Left cardiac atrium (tissue), 4 donors: ENCODE data around the gene SLC9A3. TPM values are rescaled to one million over a fixed set of nuclear protein-coding genes. Genes with fewer than 3 reads are reported as not detected.
A peak's percentile ranks its signal among the peaks of the same experiment; 100 is the strongest.

Experiments used
- ATAC-seq, 2 donors: fragments of 200-7000 bp; cut with Tn5 transposase; one replicate each; pipeline ENCODE4 v1.9.1; 2020; ENCODE audit warnings: mild to moderate bottlenecking in 2 of 2, moderate library complexity in 2 of 2
- DNase-seq: peaks from one replicate; pipeline ENCODE4 v3.0.0-alpha.2; 2020
- intact Hi-C, 2 donors: fragments of 100-400 bp; cut with DNase I; formaldehyde crosslinking; loops; one replicate each; pipeline versions ENCODE4 v1.14.1 to v1.15.1; 2022 to 2023
- total RNA-seq, 2 donors: library from RNA; stranded (reverse); fragmentation: NEBNext Ultra II Directional; extraction: Animal tissue kit (Norgen Biotek cat#: 25700); gene quantifications; one replicate each; pipeline ENCODE4 v1.2.1, GENCODE V29; 2021
- donor health status: DM: no; HTN: yes; CAD: no.
- donor health status: DM: no; HTN: yes; CAD: no; lungs with severe emphysema.
- donor health status: DM: yes; HTN: yes; CAD: no.
- donor health status: Dilated cardiomyopathy.

Gene SLC9A3
- total RNA-seq, 2 donors from 2014 or later, result 0.77 to 0.99 TPM

DNA sequence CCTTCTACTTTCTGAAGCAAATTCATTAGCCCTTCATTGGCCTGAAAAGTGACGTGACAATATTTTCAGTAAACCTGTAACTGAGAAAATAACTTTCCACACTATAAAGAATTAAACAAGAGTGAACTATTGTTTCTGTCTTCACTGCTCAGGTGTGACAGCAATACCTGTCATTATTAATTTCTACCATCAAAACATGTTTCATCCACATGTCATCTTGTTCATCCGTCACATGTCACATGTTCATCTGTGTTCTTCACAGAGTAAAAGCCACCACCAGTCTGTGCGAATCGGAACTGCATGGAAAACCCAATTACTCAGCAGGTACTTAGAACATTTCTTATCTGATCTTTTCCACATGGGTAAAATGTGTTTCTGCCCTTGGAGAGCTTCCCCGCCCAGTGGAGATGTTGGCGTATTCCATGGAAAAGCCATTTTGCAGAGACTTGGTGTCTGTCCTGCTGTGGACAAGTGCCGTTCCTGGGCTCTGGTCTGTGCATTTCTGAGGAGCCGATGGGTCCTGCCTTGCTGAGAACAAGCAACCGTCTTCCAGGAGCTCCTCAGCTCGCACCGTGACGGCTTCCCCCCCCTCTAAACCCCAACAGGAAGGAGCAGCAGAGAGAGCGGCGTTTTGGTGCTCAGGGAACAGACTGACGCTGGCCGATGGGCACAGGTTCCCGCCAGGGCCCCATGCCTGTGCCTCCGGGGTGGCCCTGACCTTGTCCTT lies 91.9 kb downstream of the SLC9A3 start:
- intact Hi-C loops, result loop anchor here in 1 of 2 donors (10.0 kb wide), 1 partner anchor 118 kb away; no protein-coding TSS in a partner anchor
- no peak for DNase-seq
- ATAC-seq, result no peak

- intact Hi-C loops, result loop anchor here in 1 of 2 donors (10.0 kb wide), 1 partner anchor 117 kb away; no protein-coding TSS in a partner anchor
- no peak for DNase-seq
- ATAC-seq, result no peak
Measured at GRCh38 chr5:431711-432050, 92.6 kb downstream of the SLC9A3 start.

DNA sequence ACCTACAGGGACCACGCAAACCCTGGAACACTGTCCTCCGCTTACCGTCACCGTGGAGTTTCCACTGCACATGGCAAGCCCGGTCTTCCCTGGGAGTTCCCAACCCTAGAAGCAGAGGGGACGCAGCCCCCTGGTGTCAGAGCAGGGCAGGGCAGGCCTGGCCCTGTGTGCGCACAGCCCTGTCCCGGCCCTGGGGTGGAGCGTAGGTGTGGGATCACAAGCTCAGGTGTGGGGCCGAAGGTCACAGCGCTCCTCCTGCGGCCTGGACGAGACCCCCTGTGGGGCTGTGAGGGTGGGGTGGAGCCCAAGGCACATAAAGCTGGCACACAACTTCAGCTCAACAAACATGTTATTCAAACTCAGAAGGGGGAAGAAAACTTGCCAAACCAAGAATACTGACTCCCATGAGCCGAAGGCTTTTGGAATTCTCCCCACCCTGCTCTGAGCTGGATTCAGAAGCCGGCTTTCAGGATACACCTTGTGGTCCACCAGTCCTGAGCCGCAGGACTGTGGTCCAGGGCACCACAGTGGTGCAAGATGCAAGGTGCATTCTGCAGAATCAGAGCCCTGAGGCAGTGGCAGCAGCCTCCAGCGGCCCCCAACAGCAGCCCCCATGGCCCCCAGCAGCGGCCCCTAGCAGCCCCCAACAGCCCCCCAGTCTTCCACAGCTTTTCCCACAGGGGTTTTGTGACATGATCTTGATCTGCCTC lies 93.1 kb downstream of the SLC9A3 start:
- intact Hi-C loops, result loop anchor here in 1 of 2 donors (10.0 kb wide), 1 partner anchor 116 kb away; no protein-coding TSS in a partner anchor
- ATAC-seq, result peak; percentile 66 to 74
- no peak for DNase-seq

- no peak for ATAC-seq
- no peak for DNase-seq
- intact Hi-C loops, result loop anchor here in 1 of 2 donors (10.0 kb wide), 1 partner anchor 116 kb away; no protein-coding TSS in a partner anchor
Measured at GRCh38 chr5:430214-430925, 93.9 kb downstream of the SLC9A3 start.

GRCh38 chr5:429453-430188 lies 94.6 kb downstream of the SLC9A3 start:
- intact Hi-C loops, result loop anchor here in 1 of 2 donors (10.0 kb wide), 1 partner anchor 115 kb away; no protein-coding TSS in a partner anchor
- peak in 1 of 2 donors; percentile 57 for ATAC-seq
- DNase-seq, result no peak

DNA sequence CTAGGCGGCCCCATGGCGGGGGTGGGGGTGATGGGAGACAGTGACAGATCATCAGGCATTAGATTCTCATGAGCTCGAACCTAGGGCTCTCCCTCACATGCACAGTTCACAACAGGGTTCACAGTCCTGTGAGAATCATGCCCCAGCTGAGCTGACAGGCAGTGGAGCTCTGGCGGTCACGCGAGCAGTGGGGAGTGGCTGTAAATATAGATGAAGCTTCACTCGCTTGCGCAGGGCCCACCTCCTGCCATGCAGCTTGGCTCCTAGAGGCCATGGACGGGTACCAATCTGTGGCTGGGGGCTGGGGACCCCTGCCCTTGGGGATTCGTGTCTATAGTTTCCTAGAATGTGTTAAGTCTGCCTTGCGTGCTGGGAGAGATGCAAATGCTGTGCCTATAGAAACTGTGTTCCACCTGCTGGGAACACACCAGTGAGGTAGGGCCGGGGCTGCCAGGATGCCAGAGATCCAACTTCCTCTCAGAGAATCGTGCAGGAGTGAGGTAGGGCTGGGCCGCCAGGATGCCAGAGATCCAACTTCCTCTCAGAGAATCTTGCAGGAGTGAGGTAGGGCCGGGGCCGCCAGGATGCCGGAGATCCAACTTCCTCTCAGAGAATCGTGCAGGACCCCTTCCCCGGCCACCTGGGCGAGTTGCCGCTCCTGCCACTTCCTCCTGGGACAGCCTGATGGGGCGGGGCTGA lies 95.3 kb downstream of the SLC9A3 start:
- no peak for ATAC-seq
- DNase-seq, result no peak
- intact Hi-C loops, result no loop called here

DNA sequence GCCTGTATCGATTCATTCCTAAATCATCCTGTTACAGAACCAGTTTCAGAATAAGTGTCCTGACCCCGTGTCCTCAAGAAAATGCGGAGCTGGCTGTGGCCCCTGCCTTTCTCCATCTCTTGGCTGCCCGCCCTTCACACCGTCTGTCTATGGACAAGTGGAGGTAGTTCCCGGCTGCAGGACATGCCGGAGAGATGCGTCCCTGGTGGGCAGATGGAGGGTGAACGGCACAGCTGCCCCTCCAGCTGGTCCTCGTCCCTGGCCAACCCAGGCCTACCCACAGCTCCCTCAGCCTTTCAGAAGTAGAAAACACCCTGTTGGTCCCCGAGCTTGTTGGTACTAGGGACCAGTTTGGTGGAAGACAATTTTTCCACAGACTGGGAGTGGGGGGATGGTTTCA lies 96.0 kb downstream of the SLC9A3 start:
- intact Hi-C loops, result no loop called here
- ATAC-seq (no peak), DNase-seq (peak; percentile 3)

DNA sequence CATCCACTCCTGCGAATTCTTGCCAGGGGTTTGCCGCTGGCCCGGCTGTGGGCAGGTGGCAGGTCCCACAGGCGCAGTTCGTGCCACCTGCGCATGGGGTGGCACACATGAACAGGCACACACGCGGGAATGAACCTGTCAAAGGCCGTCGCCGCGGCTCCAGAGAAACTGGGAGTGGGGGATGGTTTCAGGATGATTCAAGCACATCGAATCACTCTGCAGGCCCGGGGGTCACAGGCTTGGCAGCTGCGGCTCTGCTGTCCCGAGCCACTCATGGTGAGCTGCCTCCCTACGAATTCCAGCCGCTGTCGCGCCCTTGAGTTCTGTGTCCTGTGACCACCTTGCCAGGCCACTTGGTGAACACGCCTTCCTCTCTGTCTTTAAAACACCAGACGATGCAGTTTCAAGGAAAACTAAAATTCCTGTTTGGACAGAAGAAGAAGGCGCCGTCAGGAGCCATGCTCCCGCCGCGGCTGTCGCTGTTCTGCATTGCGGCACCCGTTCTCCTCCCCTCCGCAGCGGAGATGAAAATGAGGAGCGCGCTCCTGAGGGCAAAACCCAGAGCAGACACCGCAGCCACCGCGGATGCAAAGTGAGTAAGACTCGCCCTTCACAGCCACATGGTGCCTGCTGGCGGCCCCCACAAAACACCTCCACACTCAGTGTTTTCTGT lies 96.7 kb downstream of the SLC9A3 start:
- no peak for ATAC-seq
- peak; percentile 17 for DNase-seq
- intact Hi-C loops, result no loop called here

DNA sequence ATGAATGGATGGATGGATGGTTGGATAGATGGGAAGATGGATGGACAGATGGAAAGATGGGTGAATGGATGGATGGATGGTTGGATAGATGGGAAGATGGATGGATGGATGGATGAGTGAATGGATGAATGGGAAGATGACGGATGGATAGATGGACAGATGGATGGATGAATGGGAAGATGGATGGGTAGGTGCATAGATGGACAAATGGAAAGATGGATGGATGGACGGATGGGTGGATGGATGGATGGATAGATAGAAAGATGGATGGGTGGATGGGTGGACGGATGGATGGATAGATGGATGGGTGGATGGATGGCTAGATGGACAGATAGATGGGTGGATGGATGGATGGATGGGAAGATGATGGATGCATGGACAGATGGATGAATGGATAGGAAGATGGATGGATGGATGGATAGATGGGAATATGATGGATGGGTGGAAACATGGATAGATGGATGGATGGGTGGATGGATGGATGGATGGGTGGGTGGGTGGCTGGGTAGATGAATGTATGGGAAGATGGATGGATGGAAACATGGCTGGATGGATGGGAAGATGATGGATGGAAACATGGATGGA lies 97.8 kb downstream of the SLC9A3 start:
- ATAC-seq, result no peak
- DNase-seq, result no peak
- intact Hi-C loops, result no loop called here

DNA sequence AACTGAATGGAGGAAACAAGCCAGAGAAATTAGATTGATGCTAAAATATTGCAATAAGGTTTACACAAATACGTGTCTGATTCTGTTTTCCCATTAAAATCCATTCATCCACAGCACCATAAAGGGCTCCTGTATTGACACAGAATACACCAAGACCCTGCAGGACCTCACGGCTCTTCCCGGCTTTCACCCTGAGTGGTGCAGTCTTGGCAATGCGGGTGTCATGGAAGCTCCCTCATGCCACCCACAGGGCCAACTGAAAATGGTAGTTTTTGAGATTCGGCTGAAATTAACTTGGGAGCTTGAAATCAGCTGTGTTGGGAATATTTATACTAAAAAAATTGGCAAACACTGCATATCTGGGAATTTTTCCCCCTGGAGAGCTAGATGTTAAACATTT lies 98.5 kb downstream of the SLC9A3 start:
- intact Hi-C loops, result no loop called here
- peak; percentile 12 for DNase-seq
- ATAC-seq, result no peak

DNA sequence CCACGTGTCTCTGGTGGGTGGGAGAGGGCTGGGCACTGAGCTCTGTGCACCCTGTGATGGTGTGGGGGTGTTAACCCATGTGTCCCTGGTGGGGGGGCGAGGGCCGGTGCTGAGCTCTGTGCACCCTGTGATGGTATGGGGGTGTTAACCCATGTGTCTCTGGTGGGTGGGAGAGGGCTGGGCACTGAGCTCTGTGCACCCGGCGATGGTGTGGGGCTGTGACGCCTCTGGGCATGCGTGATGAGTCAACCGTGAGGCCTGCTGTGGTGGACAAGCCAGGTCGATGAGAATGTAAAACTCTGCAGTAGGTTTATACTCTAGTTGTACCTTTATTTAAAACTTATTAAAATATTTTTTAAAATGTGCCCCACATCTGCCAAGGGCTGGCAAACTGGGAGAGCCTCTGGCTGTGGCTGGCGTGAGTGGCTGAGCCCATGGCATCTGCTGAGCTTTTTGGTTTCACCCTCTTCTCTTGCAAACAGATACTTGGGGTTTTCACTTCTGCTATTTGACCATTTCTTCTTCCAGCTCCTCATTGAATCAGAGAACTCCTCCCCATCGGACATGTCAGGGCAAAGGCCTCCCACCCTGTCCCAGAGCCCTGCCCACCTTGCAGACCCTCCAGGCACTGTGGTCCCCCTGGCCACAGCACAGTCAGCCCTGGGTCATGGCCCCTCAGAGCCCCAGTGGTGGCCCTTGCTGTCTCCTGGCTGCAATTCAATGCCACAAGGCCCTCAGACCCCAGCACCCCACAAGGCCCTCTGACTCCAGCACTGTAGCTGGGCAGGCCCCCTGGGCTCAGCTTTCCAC lies 99.7 kb downstream of the SLC9A3 start:
- intact Hi-C loops, result no loop called here
- ATAC-seq, result no peak
- DNase-seq, result peak; percentile 17

DNA sequence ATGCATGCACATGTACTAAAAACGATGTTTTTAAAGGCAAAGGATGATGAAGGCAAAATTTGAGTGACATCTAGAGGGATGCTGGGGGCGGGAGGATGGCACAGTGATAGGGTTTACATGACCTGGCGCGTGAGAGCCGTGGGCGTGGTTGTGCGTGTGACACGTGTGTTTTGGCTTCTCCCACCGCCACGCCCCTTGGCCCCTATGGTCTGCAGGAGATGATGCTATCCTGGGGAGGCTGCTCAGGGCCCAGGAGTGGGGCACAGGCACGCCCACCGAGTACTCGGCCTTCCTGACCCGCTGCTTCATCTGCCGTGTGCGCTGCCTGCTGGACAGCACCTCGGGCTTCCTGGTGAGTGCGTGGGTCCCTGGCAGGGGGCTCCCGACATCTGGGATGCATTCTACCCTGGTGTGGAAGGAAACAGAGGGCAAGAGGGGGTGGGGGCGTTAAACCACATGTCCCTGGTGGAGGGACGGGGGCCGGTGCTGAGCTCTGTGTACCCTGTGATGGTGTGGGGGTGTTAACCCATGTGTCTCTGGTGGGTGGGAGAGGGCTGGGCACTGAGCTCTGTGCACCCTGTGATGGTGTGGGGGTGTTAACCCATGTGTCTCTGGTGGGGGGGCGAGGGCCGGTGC lies 100.5 kb downstream of the SLC9A3 start:
- peak; percentile 22 for DNase-seq
- ATAC-seq, result no peak
- intact Hi-C loops, result no loop called here

DNA sequence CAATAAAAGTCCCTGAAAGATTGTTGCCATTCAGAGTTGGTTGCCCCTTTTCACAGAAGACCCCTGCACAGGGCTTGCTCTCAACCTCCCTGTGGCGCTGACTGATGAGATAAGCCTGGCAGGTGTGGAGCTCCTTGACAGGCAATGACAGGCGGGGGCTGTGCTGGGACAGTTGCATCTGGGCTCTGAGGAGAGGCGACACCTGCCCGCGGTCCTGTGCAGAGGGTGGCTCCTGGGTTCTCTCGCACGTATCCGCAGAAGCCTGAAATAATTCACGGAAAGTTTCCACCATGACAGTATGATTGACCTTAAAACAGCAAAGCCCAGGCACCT lies 101.0 kb downstream of the SLC9A3 start:
- DNase-seq (peak; percentile 3), ATAC-seq (no peak)
- intact Hi-C loops, result no loop called here

GRCh38 chr5:422323-423232 lies 101.7 kb downstream of the SLC9A3 start:
- no peak for ATAC-seq
- peak; percentile 16 for DNase-seq
- intact Hi-C loops, result no loop called here

DNA sequence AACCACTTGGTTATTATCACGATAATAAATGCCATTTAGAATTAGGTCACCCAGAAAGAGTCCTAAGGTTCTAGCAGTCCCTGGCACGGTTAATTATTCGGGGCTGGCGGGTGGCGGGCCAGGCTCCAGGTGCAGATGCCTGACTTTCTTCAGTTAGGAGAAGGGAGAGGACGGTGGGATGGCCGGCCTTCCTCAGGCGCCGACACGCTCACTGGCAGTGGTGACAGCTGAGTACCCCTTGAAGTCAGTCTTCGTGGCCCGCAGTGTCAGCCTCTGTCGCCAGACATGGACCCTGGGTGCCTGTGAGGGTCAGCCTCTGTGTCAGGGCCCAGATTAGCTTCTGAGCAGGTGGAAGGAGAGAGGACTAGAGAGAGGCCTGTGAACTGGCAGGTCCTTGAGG lies 102.3 kb downstream of the SLC9A3 start:
- intact Hi-C loops, result no loop called here
- ATAC-seq (no peak), DNase-seq (no peak)
